H1 (cell line): ENCODE data around the gene PTGES3L. TPM values are rescaled to one million over a fixed set of nuclear protein-coding genes. Genes with fewer than 3 reads are reported as not detected.

Experiments used
- CTCF ChIA-PET: fragments of 300-600 bp; sonication (Branson Sonifier 250); formaldehyde crosslinking; loops from one replicate; lab custom pipeline; 2021; ENCODE audit not compliant: partially characterized antibody; lab: Charles Lee
- POLR2A ChIA-PET: fragments of 300-600 bp; sonication (Branson Sonifier 250); formaldehyde crosslinking; loops from one replicate; lab custom pipeline; 2021; ENCODE audit warnings: inconsistent platforms; ENCODE audit not compliant: partially characterized antibody; lab: Charles Lee
- DNase-seq, 2 experiments: peaks; one replicate each; pipeline versions ENCODE4 v3.0.0 to v3.0.0-alpha.2; 2010 to 2022; ENCODE audit warnings: low spot score in 2 of 2, low read depth in 1 of 2, mixed read lengths in 1 of 2
- FAIRE-seq: peaks from 2 replicates; lab custom pipeline; 2011; peaks lifted over from hg19 to GRCh38; lab: Jason Lieb, UNC
- H2AFZ ChIP-seq: 2 replicates; pipeline ENCODE4 v1.8.1; 2012; ENCODE audit warnings: low read length, inconsistent platforms
- H2AK5ac ChIP-seq: 2 replicates; pipeline ENCODE4 v1.6.1; 2013; ENCODE audit warnings: low read depth, low read length
- H2BK120ac ChIP-seq: replicated peaks from 2 replicates; pipeline ENCODE3; 2013; ENCODE audit warnings: low read depth, low read length, inconsistent platforms
- H2BK12ac ChIP-seq: 2 replicates; pipeline ENCODE4 v1.6.1; 2013; ENCODE audit warnings: low read depth, low read length
- H2BK15ac ChIP-seq: 2 replicates; pipeline ENCODE4 v1.6.1; 2013; ENCODE audit warnings: low read length
- H2BK20ac ChIP-seq: 2 replicates; pipeline ENCODE4 v1.6.1; 2013; ENCODE audit warnings: low read length
- H2BK5ac ChIP-seq: 2 replicates; pipeline ENCODE4 v1.6.1; 2013; ENCODE audit warnings: low read depth, low read length
- H3K14ac ChIP-seq: 2 replicates; pipeline ENCODE4 v1.6.1; 2013; ENCODE audit warnings: inconsistent platforms; ENCODE audit not compliant: insufficient read length
- H3K18ac ChIP-seq: 2 replicates; pipeline ENCODE4 v1.6.1; 2013; ENCODE audit warnings: low read length; ENCODE audit errors: extremely low read depth
- H3K23ac ChIP-seq: 2 replicates; pipeline ENCODE4 v1.6.1; 2013; ENCODE audit warnings: inconsistent platforms; ENCODE audit not compliant: insufficient read length
- H3K23me2 ChIP-seq: 2 replicates; pipeline ENCODE4 v1.6.1; 2013; ENCODE audit warnings: low read depth, low read length
- H3K27ac ChIP-seq: 2 replicates; pipeline ENCODE4 v1.6.1; 2011; ENCODE audit warnings: low read depth, low read length, inconsistent platforms
- H3K27me3 ChIP-seq, 4 experiments: replicated peaks in 1 of 4; 1 replicate in 1 of 4; 2 replicates in 3 of 4; pipeline versions ENCODE4 v1.6.1 to v1.8.1; 2011 to 2013; ENCODE audit warnings: low read length in 3 of 4, mild to moderate bottlenecking in 3 of 4, inconsistent platforms in 2 of 4, mixed read lengths in 2 of 4, moderate library complexity in 1 of 4; ENCODE audit not compliant: control insufficient read depth in 3 of 4, insufficient read depth in 3 of 4; ENCODE audit errors: extremely low read depth in 1 of 4
- H3K36me3 ChIP-seq, 4 experiments: 2 replicates each; pipeline versions ENCODE4 v1.6.1 to v1.8.1; 2011 to 2013; ENCODE audit warnings: mild to moderate bottlenecking in 4 of 4, low read length in 3 of 4, moderate library complexity in 2 of 4, control low read depth in 1 of 4, inconsistent platforms in 1 of 4; ENCODE audit not compliant: insufficient read depth in 4 of 4, control insufficient read depth in 2 of 4
- H3K4ac ChIP-seq: replicated peaks from 2 replicates; pipeline ENCODE3; 2013; ENCODE audit warnings: low read length, low read depth, mixed read lengths, inconsistent platforms; ENCODE audit not compliant: insufficient read length
- H3K4me1 ChIP-seq, 4 experiments: replicated peaks in 1 of 4; 1 replicate in 1 of 4; 2 replicates in 3 of 4; pipeline versions ENCODE4 v1.6.1 to v1.8.1; 2011 to 2013; ENCODE audit warnings: low read length in 3 of 4, inconsistent platforms in 2 of 4, mixed read lengths in 1 of 4; ENCODE audit not compliant: insufficient read depth in 4 of 4, control insufficient read depth in 3 of 4
- H3K4me2 ChIP-seq, 2 experiments: 2 replicates each; pipeline versions ENCODE4 v1.6.1 to v1.8.1; 2011 to 2013; ENCODE audit warnings: low read depth in 2 of 2, low read length in 2 of 2, control low read depth in 1 of 2, inconsistent platforms in 1 of 2, mild to moderate bottlenecking in 1 of 2; ENCODE audit not compliant: insufficient read depth in 1 of 2
- H3K4me3 ChIP-seq, 4 experiments: fragments of 200-600, 300-600 bp in 1 of 4; sonication (generic), shearing (Covaris generic), sonication (Bioruptor Twin) in 1 of 4; 2 replicates each; pipeline versions ENCODE4 v1.5.1 to v1.8.1; 2011 to 2016; ENCODE audit warnings: low read length in 4 of 4, low read depth in 3 of 4, control low read depth in 2 of 4, inconsistent platforms in 2 of 4, mild to moderate bottlenecking in 2 of 4, mixed read lengths in 1 of 4, moderate library complexity in 1 of 4; ENCODE audit not compliant: insufficient read depth in 2 of 4; ENCODE audit errors: extremely low read depth in 1 of 4
- H3K56ac ChIP-seq: replicated peaks from 2 replicates; pipeline ENCODE3; 2013; ENCODE audit warnings: low read depth, mild to moderate bottlenecking, mixed read lengths, low read length, inconsistent platforms; ENCODE audit not compliant: insufficient read length
- H3K79me1 ChIP-seq: 2 replicates; pipeline ENCODE4 v1.6.1; 2013; ENCODE audit warnings: low read depth, low read length, control low read depth
- H3K79me2 ChIP-seq, 2 experiments: 2 replicates each; pipeline versions ENCODE4 v1.6.1 to v1.8.1; 2012 to 2013; ENCODE audit warnings: low read length in 2 of 2, mild to moderate bottlenecking in 2 of 2, inconsistent platforms in 1 of 2; ENCODE audit not compliant: insufficient read depth in 2 of 2, control insufficient read depth in 1 of 2
- H3K9ac ChIP-seq, 4 experiments: replicated peaks in 1 of 4; 1 replicate in 1 of 4; 2 replicates in 3 of 4; pipeline versions ENCODE4 v1.6.1 to v1.8.1; 2011 to 2013; ENCODE audit warnings: low read depth in 3 of 4, low read length in 3 of 4, control low read depth in 2 of 4, mild to moderate bottlenecking in 2 of 4, moderate library complexity in 2 of 4, inconsistent platforms in 1 of 4; ENCODE audit errors: extremely low read depth in 1 of 4
- H3K9me3 ChIP-seq, 2 experiments: 2 replicates each; pipeline versions ENCODE4 v1.6.1 to v1.8.1; 2012 to 2013; ENCODE audit warnings: mild to moderate bottlenecking in 2 of 2, moderate library complexity in 2 of 2, control low read depth in 1 of 2, inconsistent platforms in 1 of 2, low read depth in 1 of 2, low read length in 1 of 2, mixed read lengths in 1 of 2; ENCODE audit not compliant: insufficient read depth in 2 of 2
- H4K20me1 ChIP-seq, 2 experiments: replicated peaks in 1 of 2; 2 replicates each; pipeline versions ENCODE3 to v1.8.1; 2011 to 2013; ENCODE audit warnings: inconsistent platforms in 2 of 2, low read length in 2 of 2, mild to moderate bottlenecking in 1 of 2; ENCODE audit not compliant: insufficient read depth in 2 of 2, control insufficient read depth in 1 of 2
- H4K5ac ChIP-seq: 2 replicates; pipeline ENCODE4 v1.6.1; 2013; ENCODE audit warnings: low read length, low read depth, mixed read lengths, inconsistent platforms; ENCODE audit not compliant: insufficient read length
- H4K8ac ChIP-seq: 2 replicates; pipeline ENCODE4 v1.8.0; 2013; ENCODE audit warnings: mild to moderate bottlenecking, moderate library complexity, low read length, inconsistent platforms; ENCODE audit not compliant: insufficient read depth; ENCODE audit errors: extremely low read depth
- H4K91ac ChIP-seq: replicated peaks from 2 replicates; pipeline ENCODE3; 2013; ENCODE audit warnings: low read length, mixed read lengths, inconsistent platforms; ENCODE audit not compliant: insufficient read length
- CHD2 ChIP-seq: IDR thresholded peaks from 2 replicates; pipeline ENCODE4 v1.6.1; 2012; ENCODE audit warnings: low read length, improper control_type of control experiment
- EGR1 ChIP-seq: IDR thresholded peaks from 2 replicates; pipeline ENCODE4 v1.6.1; 2011; ENCODE audit warnings: low read depth, low read length, borderline replicate concordance
- EZH2 ChIP-seq: fragments of 200-600 bp; sonication (generic); IDR thresholded peaks from 2 replicates; pipeline ENCODE4 v1.7.1; 2012; ENCODE audit warnings: low read depth, mild to moderate bottlenecking, moderate library complexity, low read length, inconsistent platforms; ENCODE audit not compliant: severe bottlenecking
- GABPA ChIP-seq: IDR thresholded peaks from 2 replicates; pipeline ENCODE4 v1.6.1; 2011; ENCODE audit warnings: mild to moderate bottlenecking, low read length, moderate library complexity, borderline replicate concordance; ENCODE audit not compliant: insufficient read depth
- HDAC6 ChIP-seq: IDR thresholded peaks from one replicate; pipeline ENCODE4 v1.7.1; 2012; ENCODE audit warnings: low read depth, mild to moderate bottlenecking, inconsistent platforms, low read length, moderate library complexity
- JUND ChIP-seq: IDR thresholded peaks from 2 replicates; pipeline ENCODE4 v1.6.1; 2011; ENCODE audit warnings: mild to moderate bottlenecking, improper control_type of control experiment, low read length
- RFX5 ChIP-seq: IDR thresholded peaks from 2 replicates; pipeline ENCODE4 v1.6.1; 2011; ENCODE audit warnings: low read depth, low read length, improper control_type of control experiment, borderline replicate concordance
- SAP30 ChIP-seq: fragments of 300-600 bp; sonication (generic); IDR thresholded peaks from 2 replicates; pipeline ENCODE4 v1.7.1; 2012; ENCODE audit warnings: low read length, moderate library complexity, mild to moderate bottlenecking, inconsistent platforms; ENCODE audit not compliant: insufficient read depth, insufficient replicate concordance
- SP2 ChIP-seq: IDR thresholded peaks from 2 replicates; pipeline ENCODE4 v1.6.1; 2012; ENCODE audit warnings: mild to moderate bottlenecking, low read length, inconsistent platforms
- SRF ChIP-seq: IDR thresholded peaks from 2 replicates; pipeline ENCODE4 v1.6.1; 2011; ENCODE audit warnings: mild to moderate bottlenecking, low read depth, low read length, moderate library complexity
- TAF1 ChIP-seq: IDR thresholded peaks from 2 replicates; pipeline ENCODE4 v1.6.1; 2011; ENCODE audit warnings: mild to moderate bottlenecking, low read depth, low read length
- TCF12 ChIP-seq: IDR thresholded peaks from 2 replicates; pipeline ENCODE4 v1.6.1; 2011; ENCODE audit warnings: low read depth, mild to moderate bottlenecking, low read length
- YY1 ChIP-seq: IDR thresholded peaks from 2 replicates; pipeline ENCODE4 v1.6.1; 2011; ENCODE audit warnings: low read depth, mild to moderate bottlenecking, low read length
- ZNF274 ChIP-seq: IDR thresholded peaks from 2 replicates; pipeline ENCODE4 v1.7.0; 2012; ENCODE audit warnings: low read length, borderline replicate concordance; ENCODE audit errors: extremely low read depth
- WGBS, 2 experiments: shearing (Covaris generic) in 1 of 2; methylation state at CpG; one replicate each; pipeline versions ENCODE4 v1.1.6 to v1.1.7; 2013 to 2015; ENCODE audit warnings: low lambda C conversion rate in 2 of 2, mixed read lengths in 2 of 2, inconsistent platforms in 1 of 2, low coverage in 1 of 2, missing lambda C conversion rate in 1 of 2; ENCODE audit not compliant: insufficient replicate concordance in 2 of 2, insufficient coverage in 1 of 2, insufficient read length in 1 of 2; ENCODE audit errors: extremely low coverage in 1 of 2, missing lambda C conversion rate in 1 of 2; 5-methylcytosine and 5-hydroxymethylcytosine counted together
- polyA plus RNA-seq, 7 experiments: library from polyadenylated mRNA; depleted of rRNA in 3 of 7; stranded (reverse) in 5 of 7; unstranded in 2 of 7; fragments of >200 nt in 5 of 7; fragments of 200-250 nt in 2 of 7; gene quantifications; 1 replicate in 5 of 7; 2 replicates in 1 of 7; 4 replicates in 1 of 7; pipeline versions ENCODE4 v1.2.1 to v1.2.3, GENCODE V29; 2011 to 2013; ENCODE audit warnings: missing spikeins in 2 of 7, mixed read lengths in 2 of 7
- total RNA-seq: library from RNA; stranded (reverse); fragmentation: NEBNext Ultra II Directional; extraction: Animal tissue kit (Norgen Biotek cat#: 25700); gene quantifications from 2 replicates; pipeline ENCODE4 v1.2.1, GENCODE V29; 2021

Gene PTGES3L
- total and polyA plus RNA-seq, 2 of the 8 experiments (the other 6 are each of a cell fraction or from before 2014, with no cell fraction given) = 3.0 to 3.6 TPM

GRCh38 chr17:42991471-42991870 lies 11.6 kb upstream of the PTGES3L start:
- no peak overlapping the region for H2AK5ac ChIP-seq
- H2AFZ ChIP-seq = no peak overlapping the region
- H3K56ac ChIP-seq = no peak overlapping the region
- no peaks in the 10 kb centered on the region for H3K9me3 ChIP-seq
- TF ChIP-seq GABPA (no peak), SP2 (no peak), JUND (no peak), RFX5 (no peak), EGR1 (no peak), YY1 (no peak), EZH2 (no peak), SAP30 (no peak), TAF1 (no peak), CHD2 (no peak), SRF (no peak), HDAC6 (no peak), TCF12 (no peak), ZNF274 (no peak)
- no peak overlapping the region for H4K91ac ChIP-seq
- peaks cover 17 to 49% (median 37%) of the 10 kb centered on the region in 4 experiments; a peak in 6 of 8 replicates for H3K36me3 ChIP-seq
- H3K27me3 ChIP-seq = no peaks in the 10 kb centered on the region
- H4K5ac ChIP-seq = no peak overlapping the region
- H3K27ac ChIP-seq = no peak overlapping the region
- H3K79me1 ChIP-seq = no peaks in the 10 kb centered on the region
- no peak for FAIRE-seq
- H3K4me2 ChIP-seq = no peak overlapping the region
- DNase-seq = no peak
- no peak overlapping the region for H2BK120ac ChIP-seq
- no peak overlapping the region for H3K18ac ChIP-seq
- 93% methylated on average over 6 of the region's 6 CpGs; no CpG with 5 or more reads in 1 of the 2 experiments for WGBS, 2 experiments
- no peaks in the 10 kb centered on the region for H3K4me1 ChIP-seq
- H2BK5ac ChIP-seq = no peak overlapping the region
- no peak overlapping the region for H3K4ac ChIP-seq
- H3K9ac ChIP-seq = no peak overlapping the region
- H3K4me3 ChIP-seq = no peak overlapping the region
- H2BK15ac ChIP-seq = no peak overlapping the region
- no peak overlapping the region for H3K23ac ChIP-seq
- peaks cover 0 to 6% of the 10 kb centered on the region in 2 experiments for H4K20me1 ChIP-seq
- ChIA-PET POLR2A (interaction anchor here (1.8 kb wide), 1 partner anchor 11 kb away, joined by 11 read pairs; the partner anchor contains the start of genes PTGES3L and RUNDC1), CTCF (interaction anchor here (0.7 to 1.6 kb wide), 4 partner anchors 23 to 148 kb away, joined by 3 to 6 read pairs (median 4); no protein-coding TSS in a partner anchor)
- no peak overlapping the region for H2BK12ac ChIP-seq
- no peak overlapping the region for H3K14ac ChIP-seq
- H4K8ac ChIP-seq = no peak overlapping the region
- no peak overlapping the region for H2BK20ac ChIP-seq
- H3K23me2 ChIP-seq = no peaks in the 10 kb centered on the region
- no peaks in the 10 kb centered on the region for H3K79me2 ChIP-seq
